Activated CD8-positive, alpha-beta memory T cell treated with anti-CD3 and anti-CD28 coated beads for 36 hours (primary cell): ENCODE results near the gene FGD6. TPM values are rescaled to one million over a fixed set of nuclear protein-coding genes. Genes with fewer than 3 reads are reported as not detected.
"Not testable (repeated sequence)": the region's sequence is repeated elsewhere in the genome, so short reads cannot be mapped to it uniquely, and the experiment has no call there.

Experiments
- CTCF ChIA-PET: fragments of 350-600 bp; sonication (Branson Sonifier 250); formaldehyde crosslinking; loops from one replicate; lab custom pipeline; 2021; ENCODE audit warnings: antibody characterized with exemption; lab: Charles Lee
- POLR2A ChIA-PET: fragments of 350-600 bp; sonication (Branson Sonifier 250); formaldehyde crosslinking; loops from one replicate; lab custom pipeline; 2021; ENCODE audit warnings: antibody characterized with exemption; lab: Charles Lee
- total RNA-seq, 2 experiments: library from RNA; stranded (reverse); gene quantifications; one replicate each; pipeline ENCODE4 v1.2.3, GENCODE V29; 2021

The FGD6 gene
- total RNA-seq, 2 experiments from 2014 or later: 0.99 to 1.6 TPM

DNA sequence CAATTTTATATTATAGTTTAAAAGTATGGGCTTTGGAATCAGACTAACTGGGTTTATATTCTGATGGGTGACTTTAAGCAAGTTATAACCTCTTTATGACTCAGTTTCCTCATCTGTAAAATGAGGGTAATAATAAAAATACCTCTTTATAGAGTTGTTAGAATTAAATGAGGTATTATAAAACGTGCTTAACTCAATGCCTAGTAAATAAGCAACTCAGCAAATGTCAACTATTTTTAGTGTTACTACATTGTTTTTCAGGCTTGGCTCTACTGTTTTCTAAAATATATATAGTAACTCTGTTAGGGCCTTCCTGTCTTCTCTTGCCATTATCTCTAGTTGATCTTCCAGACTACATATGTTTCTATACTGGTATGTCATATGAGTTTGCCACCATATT is 20.9 kb upstream of the FGD6 start:
- ChIA-PET CTCF (no interaction called here), POLR2A (no interaction called here)

DNA sequence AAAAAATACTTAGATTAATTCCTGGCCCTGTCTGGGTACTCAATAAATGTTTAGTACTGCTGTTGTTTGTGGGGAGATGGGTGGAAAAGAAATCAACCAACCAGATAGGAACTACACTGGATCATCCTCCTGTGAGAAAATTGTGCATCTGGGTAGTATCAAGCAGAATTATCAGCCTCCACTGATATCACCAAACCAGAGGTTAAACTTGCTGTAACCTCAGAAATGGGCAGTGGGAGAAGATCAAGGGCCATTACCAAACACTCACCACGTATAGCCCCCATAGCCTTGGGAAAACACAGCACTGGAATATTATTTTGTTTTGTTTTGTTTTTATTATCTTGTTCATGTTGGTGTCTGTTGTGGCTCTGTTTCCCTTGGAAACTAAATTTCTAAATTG is 20.0 kb upstream of the FGD6 start:
- CTCF ChIA-PET: no interaction called here
- POLR2A ChIA-PET: no interaction called here

GRCh38 chr12:95235621-95236020 is 18.4 kb upstream of the FGD6 start:
- CTCF ChIA-PET: not testable (repeated sequence)

DNA sequence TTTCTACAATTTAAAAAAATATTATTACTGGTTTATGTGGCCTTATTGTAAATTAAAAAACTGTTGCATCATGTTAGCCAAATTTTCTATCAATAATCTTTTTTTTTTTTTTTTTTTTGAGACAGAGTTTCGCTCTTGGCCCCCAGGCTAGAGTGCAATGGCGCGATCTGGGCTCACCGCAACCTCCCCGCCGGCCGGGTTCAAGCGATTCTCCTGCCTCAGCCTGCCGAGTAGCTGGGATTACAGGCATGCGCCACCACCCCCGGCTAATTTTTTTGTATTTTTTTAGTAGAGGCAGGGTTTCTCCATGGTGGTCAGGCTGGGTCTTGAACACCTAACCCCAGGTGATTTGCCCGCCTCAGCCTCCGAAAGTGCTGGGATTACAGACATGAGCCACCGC is 16.9 kb upstream of the FGD6 start:
- POLR2A ChIA-PET, CTCF ChIA-PET: not testable (repeated sequence)

More at GRCh38 chr12:95235621-95236020, 18.4 kb upstream of the FGD6 start:
- POLR2A ChIA-PET: not testable (repeated sequence)

DNA sequence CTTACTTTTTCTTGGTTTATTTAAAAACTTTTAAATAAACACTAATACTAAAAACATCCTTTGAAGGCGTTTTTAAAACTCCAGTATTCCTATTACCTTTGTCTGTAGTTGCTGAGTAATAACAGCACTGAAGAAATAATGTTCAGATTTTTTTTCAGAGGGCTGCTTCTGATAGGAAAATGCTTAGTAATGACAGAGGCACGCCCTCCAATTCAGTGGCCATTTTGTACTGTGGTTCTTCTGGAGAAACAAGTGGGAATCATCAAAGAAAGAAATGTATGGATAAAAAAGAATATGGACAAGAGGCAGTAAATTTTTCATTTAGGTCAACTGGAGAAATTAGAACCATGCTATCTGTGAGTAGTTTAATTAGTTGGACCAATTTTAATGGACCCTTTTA is 13.9 kb upstream of the FGD6 start:
- ChIA-PET CTCF (interaction anchor here (0.7 kb wide), 1 partner anchor 114 kb away, joined by 3 read pairs; no protein-coding TSS in a partner anchor), POLR2A (no interaction called here)

GRCh38 chr12:95230313-95230712 is 13.0 kb upstream of the FGD6 start:
- ChIA-PET POLR2A (no interaction called here), CTCF (interaction anchor here (0.7 kb wide), 1 partner anchor 113 kb away, joined by 3 read pairs; no protein-coding TSS in a partner anchor)

DNA sequence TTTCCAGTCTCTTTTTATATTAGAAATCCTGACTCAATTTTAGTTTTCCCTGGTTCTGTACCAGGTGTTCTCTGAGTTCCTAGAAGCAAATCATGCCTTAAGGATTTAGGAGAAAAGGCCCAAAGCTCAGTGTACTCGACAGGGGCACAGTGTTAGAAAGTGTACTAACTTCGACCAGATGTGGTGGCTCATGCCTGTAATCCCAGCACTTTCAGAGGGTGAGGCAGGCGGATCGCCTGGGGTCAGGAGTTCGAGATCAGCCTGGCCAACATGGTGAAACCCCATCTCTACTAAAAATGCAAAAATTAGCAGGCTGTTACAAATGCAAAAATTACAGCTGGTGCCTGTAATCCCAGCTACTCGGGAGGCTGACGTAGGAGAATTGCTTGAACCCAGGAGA is 12.4 kb upstream of the FGD6 start:
- CTCF ChIA-PET: no interaction called here
- POLR2A ChIA-PET: no interaction called here

GRCh38 chr12:95228617-95229016 is 11.3 kb upstream of the FGD6 start:
- POLR2A ChIA-PET: no interaction called here
- CTCF ChIA-PET: no interaction called here

GRCh38 chr12:95227818-95228356 is 10.6 kb upstream of the FGD6 start:
- POLR2A ChIA-PET: no interaction called here
- CTCF ChIA-PET: no interaction called here

GRCh38 chr12:95225645-95226212 is 8.5 kb upstream of the FGD6 start:
- ChIA-PET CTCF (interaction anchor here (1.0 kb wide), 1 partner anchor 108 kb away, joined by 3 read pairs; no protein-coding TSS in a partner anchor), POLR2A (interaction anchor here (0.7 kb wide), 3 partner anchors 69 to 1124 kb away, joined by 3 to 8 read pairs (median 5); no protein-coding TSS in a partner anchor)

GRCh38 chr12:95224202-95225170 is 7.2 kb upstream of the FGD6 start:
- POLR2A ChIA-PET: no interaction called here
- CTCF ChIA-PET: no interaction called here

DNA sequence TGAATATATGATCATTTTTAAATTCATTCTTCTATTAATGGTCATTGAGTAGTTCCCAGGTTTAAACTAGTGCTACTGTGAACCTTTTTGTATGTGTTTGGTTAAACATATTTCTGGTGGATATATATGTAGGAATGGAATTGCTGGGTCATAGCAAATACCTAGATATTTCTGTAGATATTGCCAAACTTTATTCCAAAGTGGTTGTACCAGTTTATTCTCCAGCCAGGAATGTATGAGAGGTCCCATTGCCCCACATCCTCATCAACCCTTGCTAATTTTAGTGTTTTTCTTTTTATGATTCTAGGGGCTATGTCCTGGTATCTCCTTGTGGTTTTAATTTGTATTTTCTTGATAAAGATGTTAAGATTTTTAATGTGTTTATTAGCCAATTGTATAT is 3.5 kb upstream of the FGD6 start:
- CTCF ChIA-PET: no interaction called here
- POLR2A ChIA-PET: no interaction called here

- CTCF ChIA-PET: no interaction called here
- POLR2A ChIA-PET: no interaction called here
Observed at GRCh38 chr12:95220190-95220589, 2.9 kb upstream of the FGD6 start.

DNA sequence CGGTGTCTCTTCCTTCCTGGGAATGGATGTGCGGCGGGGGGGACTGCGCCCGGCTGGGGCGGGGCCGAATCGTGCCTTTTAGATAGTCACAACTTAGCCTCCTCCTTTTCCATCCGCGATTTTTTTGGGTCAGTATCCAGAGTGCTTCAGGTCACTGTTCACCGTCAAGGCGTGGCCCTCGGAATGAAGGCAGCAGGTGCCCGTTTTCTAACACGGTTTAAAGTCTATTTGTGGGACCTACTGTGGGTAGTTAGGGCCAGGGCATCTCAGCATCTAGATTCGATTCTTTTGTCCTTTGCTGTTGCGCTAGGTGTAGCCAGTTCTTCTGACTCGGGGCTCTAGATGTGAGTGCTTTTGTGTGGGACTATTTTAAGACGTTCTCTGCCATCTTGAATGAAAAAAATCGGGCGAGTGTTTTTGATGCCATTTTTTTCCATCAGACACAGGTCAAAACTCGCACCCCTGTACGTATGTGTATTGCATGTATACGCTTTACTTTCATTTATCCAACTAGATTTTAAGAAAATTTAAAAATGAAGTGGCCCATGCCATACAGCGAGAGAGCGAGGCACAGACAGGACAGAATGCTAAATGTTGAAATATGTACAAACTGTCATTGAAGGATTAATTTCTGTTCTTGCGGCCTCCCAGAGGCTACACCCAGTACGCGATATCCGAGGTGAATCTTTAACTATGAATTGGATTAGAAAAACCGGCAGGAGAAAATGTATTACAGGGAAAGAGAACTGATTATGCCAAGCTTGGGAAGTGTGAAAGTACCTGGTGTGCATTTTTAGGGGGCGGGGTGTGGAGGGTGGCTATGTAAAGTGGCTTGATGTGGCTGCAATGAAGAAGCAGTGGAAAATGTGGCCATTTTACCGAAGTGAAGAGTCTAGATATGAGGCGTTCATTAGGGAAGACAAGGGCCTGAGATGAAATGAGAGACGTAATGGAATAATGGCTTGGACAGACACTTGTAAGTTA is 1.2 kb upstream of the FGD6 start:
- ChIA-PET CTCF (interaction anchor here (0.9 kb wide), 2 partner anchors 102 to 255 kb away, joined by 3 to 4 read pairs; partner anchors contain the start of gene METAP2), POLR2A (interaction anchor here (0.9 to 1.5 kb wide), 2 partner anchors 255 to 256 kb away, joined by 4 to 9 read pairs; partner anchors contain the start of gene METAP2)

DNA sequence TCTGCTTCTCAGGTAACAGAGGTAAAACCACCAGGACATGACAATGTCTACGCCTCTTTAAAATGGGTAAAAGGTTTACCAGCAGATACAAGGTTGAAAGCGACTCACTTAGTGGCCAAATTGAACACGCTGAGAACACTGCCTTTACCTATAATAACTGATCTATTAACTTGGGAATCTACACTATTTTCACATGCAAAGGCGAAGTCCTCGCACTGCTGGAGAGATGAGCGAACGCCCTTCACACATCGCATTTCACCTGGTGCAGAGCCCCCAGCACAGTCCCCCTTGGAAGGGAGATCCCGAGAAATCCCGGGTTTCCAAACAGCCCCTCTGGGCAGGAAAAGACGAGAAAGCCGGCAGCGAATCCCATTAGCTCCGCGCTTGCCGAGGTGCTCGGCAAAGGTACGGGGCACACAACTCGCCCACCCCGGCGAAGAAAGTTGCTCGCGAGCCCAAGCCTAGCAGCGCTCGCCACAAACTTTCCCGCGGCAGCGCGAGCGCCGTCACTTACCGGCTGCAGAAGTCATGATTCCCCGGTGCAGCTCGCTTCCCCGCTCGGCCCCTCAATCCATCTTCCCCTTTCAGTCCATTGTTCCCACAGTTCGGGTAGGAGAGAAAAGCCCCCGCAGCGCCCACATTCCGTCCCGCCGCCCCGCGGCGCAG is 423 bp downstream of the FGD6 start:
- POLR2A ChIA-PET: interaction anchor here (0.5 to 1.5 kb wide), 6 partner anchors 28 to 257 kb away, joined by 3 to 9 read pairs (median 4); partner anchors contain the start of genes METAP2, NDUFA12 and NR2C1
- CTCF ChIA-PET: interaction anchor here (0.6 to 1.9 kb wide), 6 partner anchors 12 to 571 kb away, joined by 3 to 6 read pairs (median 4); partner anchors contain the start of genes METAP2 and NR2C1

- ChIA-PET CTCF (interaction anchor here (0.7 to 1.9 kb wide), 2 partner anchors 11 to 143 kb away, joined by 4 to 5 read pairs; partner anchors contain the start of gene NR2C1), POLR2A (interaction anchor here (0.8 kb wide), 1 partner anchor 257 kb away, joined by 3 read pairs; no protein-coding TSS in a partner anchor)
Observed at GRCh38 chr12:95215949-95216348, 1.3 kb downstream of the FGD6 start.

DNA sequence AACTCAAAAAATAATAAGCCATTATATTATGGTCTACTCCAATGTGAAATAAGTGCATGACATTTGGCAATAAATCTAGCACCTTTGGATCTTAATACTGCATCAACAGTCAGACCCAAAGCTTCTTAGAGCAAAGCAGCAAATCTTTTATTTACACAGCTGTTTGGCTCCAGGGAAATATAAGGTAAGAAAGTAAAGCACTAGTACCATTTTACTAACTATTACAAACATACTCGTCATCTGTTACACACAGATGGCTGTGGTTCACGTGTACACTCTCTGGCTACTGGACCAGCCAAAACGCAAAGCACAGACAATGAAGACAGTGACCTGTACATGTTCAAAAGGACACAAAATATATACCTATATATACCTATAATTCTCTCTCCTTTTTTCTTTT is 2.8 kb downstream of the FGD6 start:
- ChIA-PET CTCF (interaction anchor here (0.7 kb wide), 1 partner anchor 314 kb away, joined by 4 read pairs; no protein-coding TSS in a partner anchor), POLR2A (no interaction called here)

GRCh38 chr12:95213928-95214327 is 3.3 kb downstream of the FGD6 start:
- ChIA-PET CTCF (interaction anchor here (0.7 kb wide), 1 partner anchor 314 kb away, joined by 4 read pairs; no protein-coding TSS in a partner anchor), POLR2A (no interaction called here)
